Hepatocyte (in vitro differentiated cells): ENCODE data around the gene MTARC1. TPM values are rescaled to one million over a fixed set of nuclear protein-coding genes. Genes with fewer than 3 reads are reported as not detected.

Experiments
- DNase-seq: peaks from one replicate; pipeline ENCODE4 v3.0.0-alpha.2; 2016; ENCODE audit warnings: low spot score
- H2AFZ ChIP-seq: fragments of 200-600 bp; sonication (generic); 2 replicates; pipeline ENCODE4 v1.6.0; 2016; ENCODE audit warnings: antibody characterized with exemption, mild to moderate bottlenecking
- H3K27ac ChIP-seq: fragments of 200-600 bp; sonication (generic); 2 replicates; pipeline ENCODE4 v1.5.1; 2016; ENCODE audit warnings: mild to moderate bottlenecking
- H3K27me3 ChIP-seq: fragments of 200-600 bp; sonication (generic); 2 replicates; pipeline ENCODE4 v1.6.1; 2016
- H3K36me3 ChIP-seq: fragments of 200-600 bp; sonication (generic); replicated peaks from 2 replicates; pipeline ENCODE4 v1.5.1; 2016; ENCODE audit warnings: low read depth; ENCODE audit not compliant: insufficient read depth
- H3K4me1 ChIP-seq: fragments of 200-600 bp; sonication (generic); 2 replicates; pipeline ENCODE4 v1.5.1; 2016; ENCODE audit warnings: mild to moderate bottlenecking, moderate library complexity; ENCODE audit not compliant: insufficient read depth
- H3K4me2 ChIP-seq: fragments of 200-600 bp; sonication (generic); 2 replicates; pipeline ENCODE4 v1.6.0; 2016
- H3K4me3 ChIP-seq: fragments of 200-600 bp; sonication (generic); 2 replicates; pipeline ENCODE4 v1.5.1; 2016; ENCODE audit warnings: mild to moderate bottlenecking
- H3K79me2 ChIP-seq: fragments of 200-600 bp; sonication (generic); 2 replicates; pipeline ENCODE4 v1.6.0; 2017; ENCODE audit warnings: mild to moderate bottlenecking
- H3K9me2 ChIP-seq: fragments of 200-600 bp; sonication (generic); replicated peaks from 2 replicates; pipeline ENCODE4 v1.6.0; 2017; ENCODE audit warnings: mild to moderate bottlenecking; ENCODE audit not compliant: insufficient read depth
- H3K9me3 ChIP-seq: fragments of 200-600 bp; sonication (generic); 2 replicates; pipeline ENCODE4 v1.5.1; 2016; ENCODE audit warnings: low read depth, mild to moderate bottlenecking
- H4K20me1 ChIP-seq: fragments of 200-600 bp; sonication (generic); 2 replicates; pipeline ENCODE4 v1.6.0; 2016; ENCODE audit warnings: mild to moderate bottlenecking; ENCODE audit not compliant: insufficient read depth, poor library complexity, severe bottlenecking
- EZH2 ChIP-seq: fragments of 200-600 bp; sonication (generic); IDR thresholded peaks from 2 replicates; pipeline ENCODE4 v1.6.1; 2016; ENCODE audit warnings: antibody characterized with exemption, mild to moderate bottlenecking, borderline replicate concordance
- EZH2phosphoT487 ChIP-seq: fragments of 200-600 bp; sonication (generic); IDR thresholded peaks from one replicate; pipeline ENCODE4 v1.6.1; 2018; ENCODE audit warnings: antibody characterized with exemption, mild to moderate bottlenecking, low read depth, moderate library complexity; ENCODE audit not compliant: unreplicated experiment, severe bottlenecking
- WGBS: methylation state at CpG from one replicate; pipeline ENCODE4 v1.1.6; 2016; ENCODE audit warnings: low lambda C conversion rate; ENCODE audit errors: missing lambda C conversion rate; 5-methylcytosine and 5-hydroxymethylcytosine counted together
- polyA plus RNA-seq: library from polyadenylated mRNA; unstranded; fragments of >200 nt; fragmentation: Nextera tagmentation; extraction: Ambion mirVana; gene quantifications from 2 replicates; pipeline ENCODE4 v1.2.1, GENCODE V29; 2016
- total RNA-seq: library from RNA; depleted of rRNA; stranded (reverse); fragments of >200 nt; gene quantifications from 2 replicates; pipeline ENCODE4 v1.2.3, GENCODE V29; 2014
- TF ChIP-seq, protein P1 (sequence below): fragments of 200-600 bp; sonication (generic); IDR thresholded peaks from 2 replicates; pipeline ENCODE4 v1.5.1; 2016; ENCODE audit warnings: antibody characterized with exemption, mild to moderate bottlenecking; ENCODE audit not compliant: poor library complexity

MTARC1 gene
- total and polyA plus RNA-seq, 2 experiments from 2014 or later = 15.8 to 24.0 TPM

DNA sequence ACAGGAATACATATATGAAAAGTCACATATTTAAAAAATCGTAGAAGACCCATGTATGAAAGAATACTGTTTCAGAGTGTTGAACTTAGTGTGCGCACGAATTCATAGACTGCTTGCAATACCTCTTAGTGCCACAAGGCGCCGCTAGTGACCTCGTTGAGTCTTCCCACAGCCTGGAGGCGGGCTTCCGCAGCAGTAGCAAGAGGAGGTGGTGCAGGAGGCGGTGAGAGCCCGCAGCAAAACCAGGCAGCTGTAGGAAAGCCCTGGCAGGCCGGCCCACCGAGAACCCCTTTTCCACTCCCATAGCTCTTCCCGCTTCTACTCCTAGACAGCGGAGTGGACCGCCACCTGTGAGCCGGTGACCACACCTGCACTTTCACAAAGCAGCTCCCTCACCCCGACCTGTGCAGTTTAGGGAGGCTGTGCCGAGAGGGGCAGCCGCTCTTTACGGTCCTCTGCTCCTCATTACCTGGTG lies 23.5 kb downstream of the MTARC1 start:
- Histone ChIP-seq H3K27me3 (no peaks in the 10 kb centered on the region), H3K4me2 (peak overlapping the region; percentile 52), H3K9me2 (no peaks in the 10 kb centered on the region), H3K4me3 (no peak overlapping the region), H3K27ac (no peak overlapping the region), H3K4me1 (no peaks in the 10 kb centered on the region), H3K36me3 (no peaks in the 10 kb centered on the region), H3K79me2 (no peaks in the 10 kb centered on the region), H4K20me1 (no peaks in the 10 kb centered on the region), H3K9me3 (no peaks in the 10 kb centered on the region), H2AFZ (no peak overlapping the region)
- 42% methylated on average over 20 of the region's 20 CpGs for WGBS
- DNase-seq = peak; percentile 83
- TF ChIP-seq EZH2phosphoT487 = no peak
- TF ChIP-seq, protein P1, sequence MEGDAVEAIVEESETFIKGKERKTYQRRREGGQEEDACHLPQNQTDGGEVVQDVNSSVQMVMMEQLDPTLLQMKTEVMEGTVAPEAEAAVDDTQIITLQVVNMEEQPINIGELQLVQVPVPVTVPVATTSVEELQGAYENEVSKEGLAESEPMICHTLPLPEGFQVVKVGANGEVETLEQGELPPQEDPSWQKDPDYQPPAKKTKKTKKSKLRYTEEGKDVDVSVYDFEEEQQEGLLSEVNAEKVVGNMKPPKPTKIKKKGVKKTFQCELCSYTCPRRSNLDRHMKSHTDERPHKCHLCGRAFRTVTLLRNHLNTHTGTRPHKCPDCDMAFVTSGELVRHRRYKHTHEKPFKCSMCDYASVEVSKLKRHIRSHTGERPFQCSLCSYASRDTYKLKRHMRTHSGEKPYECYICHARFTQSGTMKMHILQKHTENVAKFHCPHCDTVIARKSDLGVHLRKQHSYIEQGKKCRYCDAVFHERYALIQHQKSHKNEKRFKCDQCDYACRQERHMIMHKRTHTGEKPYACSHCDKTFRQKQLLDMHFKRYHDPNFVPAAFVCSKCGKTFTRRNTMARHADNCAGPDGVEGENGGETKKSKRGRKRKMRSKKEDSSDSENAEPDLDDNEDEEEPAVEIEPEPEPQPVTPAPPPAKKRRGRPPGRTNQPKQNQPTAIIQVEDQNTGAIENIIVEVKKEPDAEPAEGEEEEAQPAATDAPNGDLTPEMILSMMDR = peak; percentile 71

GRCh38 chr1:220810963-220811362 lies 24.2 kb downstream of the MTARC1 start:
- Histone ChIP-seq H3K27ac (no peak overlapping the region), H3K4me2 (no peak overlapping the region), H3K9me3 (no peaks in the 10 kb centered on the region), H3K27me3 (no peaks in the 10 kb centered on the region), H3K4me3 (no peak overlapping the region), H4K20me1 (no peaks in the 10 kb centered on the region), H3K4me1 (no peaks in the 10 kb centered on the region), H3K36me3 (no peaks in the 10 kb centered on the region), H3K9me2 (no peaks in the 10 kb centered on the region), H2AFZ (no peak overlapping the region), H3K79me2 (no peaks in the 10 kb centered on the region)
- TF ChIP-seq EZH2 (no peak), EZH2phosphoT487 (no peak)
- TF ChIP-seq, protein P1 = no peak
- DNase-seq = no peak
- 98% methylated on average over 2 of the region's 2 CpGs for WGBS

GRCh38 chr1:220811695-220812094 lies 25.0 kb downstream of the MTARC1 start:
- no peak for DNase-seq
- H3K36me3 ChIP-seq = no peaks in the 10 kb centered on the region
- H4K20me1 ChIP-seq = no peaks in the 10 kb centered on the region
- no peak overlapping the region for H3K4me3 ChIP-seq
- H3K4me2 ChIP-seq = no peak overlapping the region
- 86% methylated on average over 5 of the region's 5 CpGs for WGBS
- H3K27ac ChIP-seq = no peak overlapping the region
- H3K27me3 ChIP-seq = no peaks in the 10 kb centered on the region
- TF ChIP-seq, protein P1 = no peak
- TF ChIP-seq EZH2 (no peak), EZH2phosphoT487 (no peak)
- no peaks in the 10 kb centered on the region for H3K4me1 ChIP-seq
- H3K79me2 ChIP-seq = no peaks in the 10 kb centered on the region
- no peaks in the 10 kb centered on the region for H3K9me2 ChIP-seq
- H3K9me3 ChIP-seq = no peaks in the 10 kb centered on the region
- H2AFZ ChIP-seq = no peak overlapping the region

GRCh38 chr1:220812308-220812707 lies 25.6 kb downstream of the MTARC1 start:
- H4K20me1 ChIP-seq = no peaks in the 10 kb centered on the region
- H3K9me3 ChIP-seq = no peaks in the 10 kb centered on the region
- H2AFZ ChIP-seq = no peak overlapping the region
- H3K9me2 ChIP-seq = no peaks in the 10 kb centered on the region
- H3K4me2 ChIP-seq = no peak overlapping the region
- H3K4me1 ChIP-seq = no peaks in the 10 kb centered on the region
- no peaks in the 10 kb centered on the region for H3K36me3 ChIP-seq
- no peak for DNase-seq
- H3K27ac ChIP-seq = no peak overlapping the region
- no peak for TF ChIP-seq EZH2phosphoT487
- TF ChIP-seq, protein P1 = no peak
- TF ChIP-seq EZH2 = no peak
- H3K4me3 ChIP-seq = no peak overlapping the region
- no peaks in the 10 kb centered on the region for H3K79me2 ChIP-seq
- 72% methylated on average over 6 of the region's 6 CpGs for WGBS
- no peaks in the 10 kb centered on the region for H3K27me3 ChIP-seq
